Stomach (tissue), 4 donors: ENCODE results near the gene HDAC3.

Experiments
- EP300 ChIP-seq: sonication (generic); formaldehyde crosslinking; IDR thresholded peaks from one replicate; pipeline ENCODE4 v1.6.1; 2017; ENCODE audit warnings: antibody characterized with exemption
- POLR2A ChIP-seq, 4 donors: fragments of 450-650 bp; IDR thresholded peaks; one replicate each; pipeline ENCODE4 v1.6.1; 2016; ENCODE audit warnings: antibody characterized with exemption in 4 of 4, control low read depth in 2 of 4, mild to moderate bottlenecking in 1 of 4, moderate library complexity in 1 of 4
- POLR2AphosphoS5 ChIP-seq, 3 donors: sonication (generic); formaldehyde crosslinking; IDR thresholded peaks; one replicate each; pipeline ENCODE4 v1.6.1; 2016; ENCODE audit warnings: antibody characterized with exemption in 3 of 3
- TF ChIP-seq, protein P1 (sequence below), 7 experiments: fragments of 450-650 bp in 4 of 7; fragments of 200-600 bp in 3 of 7; sonication (generic) in 3 of 7; IDR thresholded peaks; one replicate each; pipeline ENCODE4 v1.5.1; 2016 to 2019; ENCODE audit warnings: antibody characterized with exemption in 7 of 7, control low read depth in 2 of 7, mild to moderate bottlenecking in 1 of 7

DNA sequence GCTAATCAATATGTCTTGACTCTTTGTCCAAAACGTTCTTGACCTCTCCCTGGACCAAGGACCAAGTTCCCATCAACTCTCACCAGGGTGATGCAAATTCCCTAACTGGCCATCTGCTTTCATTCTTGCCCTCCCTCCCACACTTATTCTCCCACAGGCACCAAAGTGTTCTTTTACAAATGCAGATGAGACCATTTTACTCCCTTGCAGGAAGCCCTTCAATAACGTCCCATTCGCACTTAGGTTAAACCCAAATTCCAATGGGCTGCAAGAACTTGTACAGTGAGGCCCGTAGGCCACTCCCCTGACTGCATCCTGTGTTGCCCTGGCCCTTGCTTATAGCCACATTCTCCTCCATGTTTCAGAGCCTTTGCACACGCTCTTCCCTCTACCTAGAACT is 38.1 kb upstream of the HDAC3 start:
- TF ChIP-seq, protein P1, sequence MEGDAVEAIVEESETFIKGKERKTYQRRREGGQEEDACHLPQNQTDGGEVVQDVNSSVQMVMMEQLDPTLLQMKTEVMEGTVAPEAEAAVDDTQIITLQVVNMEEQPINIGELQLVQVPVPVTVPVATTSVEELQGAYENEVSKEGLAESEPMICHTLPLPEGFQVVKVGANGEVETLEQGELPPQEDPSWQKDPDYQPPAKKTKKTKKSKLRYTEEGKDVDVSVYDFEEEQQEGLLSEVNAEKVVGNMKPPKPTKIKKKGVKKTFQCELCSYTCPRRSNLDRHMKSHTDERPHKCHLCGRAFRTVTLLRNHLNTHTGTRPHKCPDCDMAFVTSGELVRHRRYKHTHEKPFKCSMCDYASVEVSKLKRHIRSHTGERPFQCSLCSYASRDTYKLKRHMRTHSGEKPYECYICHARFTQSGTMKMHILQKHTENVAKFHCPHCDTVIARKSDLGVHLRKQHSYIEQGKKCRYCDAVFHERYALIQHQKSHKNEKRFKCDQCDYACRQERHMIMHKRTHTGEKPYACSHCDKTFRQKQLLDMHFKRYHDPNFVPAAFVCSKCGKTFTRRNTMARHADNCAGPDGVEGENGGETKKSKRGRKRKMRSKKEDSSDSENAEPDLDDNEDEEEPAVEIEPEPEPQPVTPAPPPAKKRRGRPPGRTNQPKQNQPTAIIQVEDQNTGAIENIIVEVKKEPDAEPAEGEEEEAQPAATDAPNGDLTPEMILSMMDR (IDR thresholded peaks at IDR 0.05) = no peak
- no peak for TF ChIP-seq POLR2A (IDR thresholded peaks at IDR 0.05)
- TF ChIP-seq EP300 = no peak
- TF ChIP-seq POLR2AphosphoS5 (IDR thresholded peaks at IDR 0.05) = no peak
